BE2C (cell line): Measurements from ENCODE around the gene PGP.

Source experiments
- DNase-seq: peaks from one replicate; pipeline ENCODE4 v3.0.0-alpha.2; 2020
- H3K27me3 ChIP-seq: fragments of 250-450 bp; sonication (Bioruptor Pico); 2 replicates; pipeline ENCODE4 v1.5.1; 2020; ENCODE audit warnings: mild to moderate bottlenecking
- H3K36me3 ChIP-seq: fragments of 250-450 bp; sonication (Bioruptor Pico); 2 replicates; pipeline ENCODE4 v1.5.1; 2020; ENCODE audit warnings: mild to moderate bottlenecking
- H3K4me1 ChIP-seq: fragments of 250-450 bp; sonication (Bioruptor Pico); 2 replicates; pipeline ENCODE4 v1.5.1; 2020
- H3K4me3 ChIP-seq: 2 replicates; pipeline ENCODE4 v1.5.1; 2011; ENCODE audit warnings: low read depth, low read length
- H3K9me3 ChIP-seq: fragments of 250-450 bp; sonication (Bioruptor Pico); 2 replicates; pipeline ENCODE4 v1.5.1; 2020
- TF ChIP-seq, protein P1 (sequence below): IDR thresholded peaks from 2 replicates; pipeline ENCODE4 v1.5.1; 2012; ENCODE audit warnings: mild to moderate bottlenecking, low read depth, low read length

The PGP gene

DNA sequence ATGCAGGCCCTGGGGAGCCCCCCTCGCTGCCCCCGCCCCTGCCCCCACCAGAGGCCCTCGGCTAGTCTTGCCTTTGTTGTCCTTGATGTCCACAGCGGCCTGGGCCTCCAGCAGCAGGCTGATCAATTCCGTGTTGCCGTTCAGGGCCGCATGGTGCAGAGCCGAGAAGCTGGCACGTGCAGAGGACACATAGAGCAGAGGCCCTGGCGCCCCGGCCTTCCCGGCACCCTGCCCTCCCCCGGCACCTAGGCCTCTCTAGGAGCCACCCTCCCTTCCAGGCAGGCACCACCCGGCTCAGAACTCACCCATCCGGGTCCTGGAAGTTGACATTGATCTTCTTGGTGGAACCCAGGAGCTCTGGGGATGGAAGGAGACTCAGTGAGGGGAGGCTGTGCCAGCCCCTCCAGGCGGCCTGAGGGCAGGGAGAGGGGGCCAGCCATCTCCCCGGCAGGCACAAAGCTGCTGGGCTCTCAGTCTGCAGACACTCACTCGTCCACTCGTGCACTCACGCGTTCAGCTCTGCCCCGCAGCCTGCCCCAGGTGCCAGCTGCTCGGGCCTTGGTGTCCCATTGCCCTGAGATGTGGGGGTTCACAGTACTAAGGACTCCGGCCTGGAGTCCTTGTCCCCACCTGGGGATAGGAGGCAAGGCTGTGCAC is 24.5 kb downstream of the PGP start:
- Histone ChIP-seq H3K4me1 (peaks cover 11% of the 10 kb centered on the region), H3K4me3 (no peak overlapping the region), H3K9me3 (no peaks in the 10 kb centered on the region), H3K27me3 (no peaks in the 10 kb centered on the region), H3K36me3 (no peaks in the 10 kb centered on the region; the same call in 1 of the 2 replicates)
- no peak for DNase-seq
- TF ChIP-seq, protein P1, sequence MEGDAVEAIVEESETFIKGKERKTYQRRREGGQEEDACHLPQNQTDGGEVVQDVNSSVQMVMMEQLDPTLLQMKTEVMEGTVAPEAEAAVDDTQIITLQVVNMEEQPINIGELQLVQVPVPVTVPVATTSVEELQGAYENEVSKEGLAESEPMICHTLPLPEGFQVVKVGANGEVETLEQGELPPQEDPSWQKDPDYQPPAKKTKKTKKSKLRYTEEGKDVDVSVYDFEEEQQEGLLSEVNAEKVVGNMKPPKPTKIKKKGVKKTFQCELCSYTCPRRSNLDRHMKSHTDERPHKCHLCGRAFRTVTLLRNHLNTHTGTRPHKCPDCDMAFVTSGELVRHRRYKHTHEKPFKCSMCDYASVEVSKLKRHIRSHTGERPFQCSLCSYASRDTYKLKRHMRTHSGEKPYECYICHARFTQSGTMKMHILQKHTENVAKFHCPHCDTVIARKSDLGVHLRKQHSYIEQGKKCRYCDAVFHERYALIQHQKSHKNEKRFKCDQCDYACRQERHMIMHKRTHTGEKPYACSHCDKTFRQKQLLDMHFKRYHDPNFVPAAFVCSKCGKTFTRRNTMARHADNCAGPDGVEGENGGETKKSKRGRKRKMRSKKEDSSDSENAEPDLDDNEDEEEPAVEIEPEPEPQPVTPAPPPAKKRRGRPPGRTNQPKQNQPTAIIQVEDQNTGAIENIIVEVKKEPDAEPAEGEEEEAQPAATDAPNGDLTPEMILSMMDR = no peak

DNA sequence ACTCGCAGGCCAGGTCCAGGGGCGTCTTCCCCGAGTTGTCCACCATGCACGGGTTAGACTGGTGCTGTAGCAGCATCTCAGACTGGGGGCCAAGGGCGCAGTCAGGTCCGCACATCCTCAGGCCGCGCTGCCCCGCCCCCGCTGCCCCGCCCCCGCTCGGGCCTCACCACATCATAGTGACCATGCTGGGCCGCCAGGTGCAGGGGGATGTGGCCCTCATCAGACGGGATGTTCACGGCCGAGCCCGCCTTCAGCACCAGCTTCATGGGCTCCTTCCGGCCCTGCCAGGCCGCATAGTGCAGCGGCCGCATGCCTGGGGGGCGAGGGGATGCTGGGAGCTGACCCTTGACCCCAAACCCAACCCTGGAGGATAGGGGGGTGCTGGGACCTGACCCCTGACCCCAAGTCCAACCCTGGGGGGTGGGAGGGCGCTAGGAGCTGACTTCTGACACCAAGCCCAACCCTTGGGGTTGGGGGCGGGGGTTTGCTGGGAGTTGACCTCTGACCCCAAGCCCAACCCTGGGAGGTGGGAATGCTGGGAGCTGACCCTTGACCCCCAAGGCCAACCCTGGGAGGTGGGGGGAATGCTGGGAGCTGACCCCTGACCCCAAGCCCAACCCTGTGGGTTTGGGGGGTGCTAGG is 25.3 kb downstream of the PGP start:
- TF ChIP-seq, protein P1 = no peak
- H3K27me3 ChIP-seq = no peaks in the 10 kb centered on the region

DNA sequence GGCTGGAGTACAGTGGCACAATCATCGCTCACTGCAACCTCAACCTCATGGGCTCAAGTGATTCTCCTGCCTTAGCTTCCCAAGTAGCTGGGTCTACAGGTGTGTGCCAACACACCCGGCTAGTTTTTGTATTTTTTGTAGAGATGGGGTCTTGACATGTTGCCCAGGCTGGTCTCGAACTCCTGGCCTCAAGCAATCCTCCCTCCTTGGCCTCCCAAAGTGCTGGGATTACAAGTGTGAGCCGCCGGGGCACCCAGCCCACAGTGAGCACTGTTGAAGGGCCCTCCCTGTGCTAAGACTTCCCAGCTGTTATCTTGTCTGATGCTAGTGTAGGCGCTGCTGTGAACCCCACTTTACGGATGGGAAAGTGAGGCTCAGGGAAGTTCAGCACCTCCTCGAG is 26.2 kb downstream of the PGP start:
- no peaks in the 10 kb centered on the region; the same call in none of the 2 replicates for H3K36me3 ChIP-seq
- TF ChIP-seq, protein P1 = no peak
- no peak overlapping the region for H3K4me3 ChIP-seq
- DNase-seq = no peak
- H3K27me3 ChIP-seq = no peaks in the 10 kb centered on the region
- H3K9me3 ChIP-seq = no peaks in the 10 kb centered on the region
- H3K4me1 ChIP-seq = no peaks in the 10 kb centered on the region

More for the DNA sequence above, 25.3 kb downstream of the PGP start:
- DNase-seq = no peak
- Histone ChIP-seq H3K4me1 (peaks cover 6% of the 10 kb centered on the region; the same call in 1 of the 2 replicates), H3K9me3 (no peaks in the 10 kb centered on the region), H3K36me3 (no peaks in the 10 kb centered on the region; the same call in 1 of the 2 replicates), H3K4me3 (no peak overlapping the region)

DNA sequence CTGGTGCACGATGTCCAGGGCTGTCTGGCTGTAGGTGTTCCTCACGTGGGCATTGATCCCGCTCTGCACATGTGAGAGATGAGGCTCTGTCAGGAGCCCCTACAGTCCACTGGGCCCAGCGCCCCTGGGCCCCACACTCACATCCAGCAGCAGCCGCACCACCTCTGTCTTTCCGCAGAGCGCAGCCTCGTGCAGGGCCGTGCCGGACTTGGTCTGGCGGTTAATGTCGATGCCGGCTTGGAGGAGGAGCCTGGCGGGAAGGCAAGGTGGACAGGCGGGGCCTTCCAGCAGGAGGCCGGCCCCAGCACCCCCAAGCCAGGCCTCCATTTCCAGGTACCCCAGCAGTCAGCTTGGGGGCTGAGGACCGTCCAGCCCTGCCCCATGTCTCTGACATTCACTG is 27.4 kb downstream of the PGP start:
- Histone ChIP-seq H3K27me3 (no peaks in the 10 kb centered on the region), H3K36me3 (peaks cover 2% of the 10 kb centered on the region), H3K9me3 (no peaks in the 10 kb centered on the region), H3K4me1 (no peaks in the 10 kb centered on the region), H3K4me3 (no peak overlapping the region)
- DNase-seq = no peak
- TF ChIP-seq, protein P1 = no peak

DNA sequence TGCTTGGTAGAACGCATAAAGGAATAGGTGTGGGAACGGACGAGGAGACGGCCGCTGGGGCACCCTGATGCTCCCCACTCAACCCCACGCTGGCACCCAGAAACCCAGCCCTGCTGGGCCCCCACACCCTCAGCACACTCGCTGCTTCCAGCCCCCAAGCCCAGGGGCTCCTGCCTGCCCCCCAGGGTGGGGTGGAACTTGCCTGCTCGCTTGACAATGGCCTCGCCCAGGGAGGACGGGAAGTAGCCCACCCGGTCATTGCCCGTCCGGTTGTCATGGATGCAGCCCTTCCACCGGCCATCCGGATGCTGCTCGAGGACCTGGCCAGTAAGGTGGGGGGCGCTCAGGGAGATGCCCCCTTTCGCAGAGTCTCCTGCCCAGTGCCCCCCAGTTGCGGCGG is 28.1 kb downstream of the PGP start:
- Histone ChIP-seq H3K4me1 (no peaks in the 10 kb centered on the region), H3K36me3 (peaks cover 5% of the 10 kb centered on the region), H3K4me3 (no peak overlapping the region), H3K27me3 (no peaks in the 10 kb centered on the region), H3K9me3 (no peaks in the 10 kb centered on the region)
- TF ChIP-seq, protein P1 = no peak
- DNase-seq = no peak

DNA sequence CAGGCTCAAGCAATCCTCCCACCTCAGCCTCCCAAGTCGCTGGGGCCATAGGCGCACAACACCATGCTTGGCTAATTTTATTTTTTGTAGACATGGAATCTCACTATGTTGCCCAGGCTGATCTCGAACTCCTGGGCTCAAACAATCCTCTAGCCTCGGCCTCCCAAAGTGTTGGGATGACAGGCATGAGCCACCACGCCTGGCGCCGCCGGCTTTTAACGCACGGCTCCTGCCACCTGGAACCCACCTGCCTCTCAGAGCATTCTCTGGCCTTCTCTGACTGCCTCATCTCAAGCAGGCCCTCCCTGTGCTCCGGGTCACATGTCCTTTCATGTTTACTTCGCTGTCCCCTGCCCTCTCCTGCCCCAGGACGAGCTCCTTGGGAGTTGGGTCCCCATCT is 28.6 kb downstream of the PGP start:
- TF ChIP-seq, protein P1 = no peak
- no peaks in the 10 kb centered on the region for H3K4me1 ChIP-seq
- no peaks in the 10 kb centered on the region for H3K27me3 ChIP-seq
- H3K9me3 ChIP-seq = no peaks in the 10 kb centered on the region
- peaks cover 5% of the 10 kb centered on the region for H3K36me3 ChIP-seq
- no peak overlapping the region for H3K4me3 ChIP-seq
- no peak for DNase-seq
